GM21723 (cell line): Measurements from ENCODE around the gene NLGN4Y.

Experiments used
- ATAC-seq: cut with Tn5 transposase; IDR thresholded peaks from one replicate; pipeline ENCODE4 v1.9.1; 2021; ENCODE audit warnings: mild to moderate bottlenecking, moderate library complexity; ENCODE audit not compliant: unreplicated experiment

The NLGN4Y gene

GRCh38 chrY:14641853-14642252 lies 117.5 kb downstream of the NLGN4Y start:
- no peak for ATAC-seq

- ATAC-seq, result no peak
Observed at GRCh38 chrY:14644157-14644952, 120.0 kb downstream of the NLGN4Y start.

GRCh38 chrY:14679181-14679580 lies 154.9 kb downstream of the NLGN4Y start:
- ATAC-seq, result no peak

DNA sequence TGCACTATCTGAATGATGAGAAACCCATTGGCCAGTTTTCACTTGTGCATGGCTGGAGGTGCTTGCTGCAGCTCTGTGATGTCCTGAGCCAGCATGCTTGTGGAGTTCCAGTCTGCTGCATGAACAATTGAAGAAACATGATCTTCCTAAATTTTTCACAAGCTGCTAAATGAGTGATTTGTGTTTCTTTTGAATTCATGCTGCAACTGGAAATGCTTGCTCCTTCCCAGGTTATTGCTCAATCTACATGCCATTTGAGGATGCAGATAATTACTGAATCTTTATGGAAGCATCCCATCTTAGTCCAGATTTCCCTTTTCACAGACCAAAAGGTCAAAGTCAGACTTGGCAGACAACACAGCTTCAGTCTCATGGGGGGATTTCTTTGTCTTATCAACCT lies 170.2 kb downstream of the NLGN4Y start:
- ATAC-seq, result no peak

DNA sequence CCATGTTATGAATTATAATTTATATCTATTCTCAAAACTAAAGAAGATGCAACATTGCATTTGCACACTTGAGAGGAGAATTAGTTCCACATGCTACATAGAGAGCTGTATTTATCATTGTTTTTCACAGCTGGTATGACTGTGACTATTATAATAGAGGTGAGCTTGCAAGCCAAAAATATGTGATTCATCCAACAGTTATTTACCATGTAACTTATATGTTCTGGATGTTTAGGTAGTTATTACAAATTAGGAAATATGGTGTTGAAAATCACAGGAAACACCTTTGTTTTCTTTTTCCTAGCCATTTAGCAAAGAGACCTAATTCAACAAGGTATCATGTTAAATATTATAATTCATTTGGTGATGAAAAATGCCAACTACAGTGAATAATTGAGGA lies 183.8 kb downstream of the NLGN4Y start:
- ATAC-seq, result no peak

DNA sequence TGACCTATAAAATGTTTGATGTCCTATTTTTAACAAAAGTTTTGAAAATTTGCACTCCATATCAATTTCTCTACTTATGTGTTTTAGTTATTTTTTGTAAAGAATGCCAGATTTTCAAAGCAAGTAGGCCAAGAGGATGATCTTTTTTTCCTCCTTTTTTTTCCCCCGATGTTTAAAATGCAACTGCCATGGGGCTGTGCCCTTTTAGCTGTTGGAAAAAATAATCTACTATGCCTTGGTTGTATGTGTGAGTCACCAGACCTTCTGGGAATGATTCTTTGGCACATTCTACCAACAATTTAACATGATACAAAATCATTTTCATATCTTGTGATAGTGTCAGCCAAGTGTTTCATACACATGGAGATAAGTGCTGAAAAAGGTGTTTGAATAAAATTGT lies 217.3 kb downstream of the NLGN4Y start:
- no peak for ATAC-seq

GRCh38 chrY:14748329-14748728 lies 224.0 kb downstream of the NLGN4Y start:
- no peak for ATAC-seq

- ATAC-seq, result no peak
Observed at GRCh38 chrY:14755571-14755970, 231.2 kb downstream of the NLGN4Y start.

GRCh38 chrY:14762903-14763302 lies 238.6 kb downstream of the NLGN4Y start:
- no peak for ATAC-seq

- no peak for ATAC-seq
Observed at GRCh38 chrY:14763600-14763999, 239.3 kb downstream of the NLGN4Y start.

DNA sequence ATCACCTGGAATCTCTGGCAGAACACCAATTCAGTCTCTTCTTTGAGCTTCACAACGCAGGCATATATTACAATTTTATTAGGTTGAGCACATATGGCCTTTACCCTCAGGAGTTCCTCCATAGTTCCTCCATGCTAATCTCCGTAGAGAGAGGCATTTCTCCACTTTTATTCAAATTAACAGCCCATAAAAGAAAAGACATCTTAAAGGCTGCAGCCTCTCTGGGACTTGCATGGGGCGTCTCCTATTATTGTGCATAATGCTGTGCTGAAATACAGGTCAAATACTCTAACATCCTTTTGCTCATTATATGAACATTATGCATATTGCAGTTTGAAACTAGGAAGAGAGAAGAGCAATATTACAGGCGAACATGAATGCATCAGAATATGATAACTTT lies 253.9 kb downstream of the NLGN4Y start:
- ATAC-seq, result no peak

DNA sequence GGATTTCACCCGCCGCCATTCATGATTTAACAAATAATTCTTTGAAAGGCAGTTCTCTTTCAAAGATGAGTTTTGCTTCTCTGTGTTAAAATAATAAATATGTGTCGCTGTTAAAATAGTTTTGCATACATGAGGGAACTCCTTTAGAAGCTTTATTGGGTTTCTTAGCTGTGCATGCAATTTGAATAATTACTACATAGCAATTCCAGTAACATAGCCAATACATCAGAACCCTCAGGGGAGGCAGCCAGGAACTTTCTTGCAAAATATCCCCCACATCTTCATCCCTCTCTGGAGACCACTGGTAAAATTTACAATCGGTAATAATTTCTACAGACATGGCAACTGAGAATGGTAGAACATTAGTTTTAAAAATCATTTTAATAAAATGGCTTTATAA lies 268.8 kb downstream of the NLGN4Y start:
- ATAC-seq, result no peak

DNA sequence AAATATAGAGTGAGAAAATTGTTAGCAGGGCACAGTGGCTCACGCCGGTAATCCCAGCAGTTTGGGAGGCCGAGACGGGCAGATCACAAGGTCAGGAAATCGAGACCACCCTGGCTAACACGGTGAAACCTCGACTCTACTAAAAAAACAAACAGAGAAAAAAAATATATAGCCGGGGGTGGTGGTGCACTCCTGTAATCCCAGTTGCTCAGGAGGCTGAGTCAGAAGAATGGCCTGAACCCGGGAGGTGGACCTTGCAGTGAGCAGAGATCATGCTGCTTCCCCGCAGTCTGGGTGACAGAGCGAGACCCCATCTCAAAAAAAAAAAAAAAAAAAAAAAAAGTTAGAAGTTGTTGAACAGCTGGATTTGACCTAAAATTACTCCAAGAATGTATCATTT lies 269.3 kb downstream of the NLGN4Y start:
- ATAC-seq, result no peak

DNA sequence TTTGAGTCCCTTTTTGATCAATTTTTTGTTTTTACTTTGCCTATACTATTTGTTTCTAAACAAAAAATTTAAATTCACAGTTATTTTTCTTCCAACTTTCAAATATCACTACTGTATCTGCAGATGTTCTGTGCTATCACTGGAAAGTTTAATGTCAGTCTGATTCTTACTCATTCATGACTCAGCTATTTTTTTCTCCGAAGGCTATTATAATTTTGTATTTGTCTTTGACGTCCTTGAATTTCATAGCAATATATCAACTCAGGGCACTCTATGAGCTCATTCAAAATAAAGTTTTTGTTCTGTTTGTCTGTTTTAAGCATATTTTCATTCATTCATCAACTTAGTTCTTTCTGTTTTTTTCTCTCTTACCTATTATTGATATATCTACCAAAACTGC lies 273.7 kb downstream of the NLGN4Y start:
- no peak for ATAC-seq

GRCh38 chrY:14801096-14801495 lies 276.8 kb downstream of the NLGN4Y start:
- ATAC-seq, result no peak

DNA sequence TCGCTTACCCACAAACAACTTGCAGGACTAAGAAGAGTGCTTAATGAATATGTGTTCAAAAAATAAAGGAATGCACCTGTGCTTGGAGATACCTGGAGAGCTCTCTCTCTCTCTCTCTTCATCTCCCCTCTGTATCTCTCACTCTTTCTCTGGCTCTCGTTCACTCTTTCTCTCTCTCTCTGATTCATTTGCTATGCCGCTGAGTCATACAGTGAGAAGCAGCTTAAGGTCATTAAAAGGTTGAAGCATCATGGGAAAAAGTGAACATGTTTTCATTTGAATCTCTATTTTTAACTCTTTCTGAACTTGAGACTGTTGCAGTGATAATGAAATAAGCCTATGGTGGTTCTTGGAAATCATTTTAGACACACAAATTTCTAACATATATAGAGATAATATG lies 277.8 kb downstream of the NLGN4Y start:
- no peak for ATAC-seq

DNA sequence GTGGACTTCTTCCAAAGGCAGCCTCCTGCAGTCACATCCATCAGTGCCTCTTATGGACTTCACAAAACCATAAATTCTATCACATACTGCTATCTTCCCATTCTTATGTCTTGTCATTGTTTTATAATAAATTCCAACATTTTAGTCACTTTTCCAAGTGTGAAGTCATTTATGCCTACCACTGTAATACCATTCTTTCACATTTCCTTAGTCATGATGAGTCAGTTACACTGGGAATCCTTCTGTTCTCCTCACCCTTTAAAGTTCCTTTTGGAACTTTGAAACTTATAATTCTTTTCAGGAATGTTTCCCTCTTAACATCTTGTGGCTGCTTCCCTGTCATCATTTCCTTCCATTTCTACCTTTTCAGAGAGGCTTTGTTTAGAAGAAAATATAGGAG lies 279.7 kb downstream of the NLGN4Y start:
- no peak for ATAC-seq

GRCh38 chrY:14818452-14818851 lies 294.1 kb downstream of the NLGN4Y start:
- ATAC-seq, result no peak

- ATAC-seq, result no peak
Observed at GRCh38 chrY:14822201-14822600, 297.9 kb downstream of the NLGN4Y start.

DNA sequence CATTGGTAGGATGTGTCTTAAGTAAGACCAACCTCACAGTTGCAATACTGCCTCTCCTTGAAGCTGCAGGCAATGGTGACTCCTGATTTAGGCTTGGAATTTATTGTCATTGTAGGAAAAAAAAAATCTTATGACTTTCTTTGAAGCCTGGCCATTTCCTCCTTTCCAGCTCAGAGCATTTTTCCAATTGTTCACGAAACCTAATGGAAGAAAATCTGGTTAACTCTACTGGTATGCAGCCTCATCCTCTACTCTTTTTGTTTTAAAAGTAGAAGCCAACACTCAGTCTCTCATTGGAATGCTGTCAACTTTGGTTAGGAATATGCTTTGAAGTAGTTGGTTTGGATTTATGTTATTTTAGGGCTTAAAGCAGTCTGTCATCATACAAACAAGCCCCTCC lies 298.6 kb downstream of the NLGN4Y start:
- no peak for ATAC-seq

- ATAC-seq, result no peak
Observed at GRCh38 chrY:14824583-14824982, 300.3 kb downstream of the NLGN4Y start.

DNA sequence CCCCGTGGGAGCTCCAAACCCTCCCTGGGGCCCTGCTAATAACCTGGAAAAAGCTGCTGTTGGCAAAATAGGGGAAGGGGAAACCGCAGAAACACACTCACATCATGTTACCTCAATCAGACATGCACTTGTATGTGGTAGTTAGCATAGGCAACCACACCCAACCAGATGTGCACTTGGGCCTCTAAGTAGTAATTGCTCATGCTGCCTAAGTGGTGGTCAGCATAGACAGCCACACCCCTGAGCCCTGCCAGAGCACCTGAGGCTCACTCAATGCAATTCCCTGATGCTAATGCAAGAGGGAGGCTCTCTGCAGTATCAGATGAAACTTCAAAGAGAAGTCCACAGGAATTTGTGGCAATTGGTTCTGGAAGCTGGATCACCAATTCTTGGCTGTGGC lies 301.4 kb downstream of the NLGN4Y start:
- no peak for ATAC-seq

DNA sequence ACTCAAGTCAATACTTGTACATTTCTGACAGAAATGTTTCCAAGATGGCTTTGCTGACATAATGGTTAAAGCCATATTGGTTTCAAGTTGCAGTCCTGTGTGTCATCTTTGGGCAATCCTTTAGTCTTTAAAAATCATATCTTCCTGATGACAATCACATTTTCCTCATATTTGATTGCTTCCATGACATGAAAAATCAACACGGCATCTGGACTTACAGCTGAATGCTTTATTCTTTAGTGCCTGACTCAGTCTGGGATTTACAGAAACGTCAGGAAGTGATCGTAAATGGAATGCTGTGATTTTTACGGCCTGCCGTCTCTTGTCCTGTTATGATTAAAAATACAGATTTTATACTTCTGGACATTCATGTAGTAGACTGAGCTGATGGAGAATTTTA lies 304.2 kb downstream of the NLGN4Y start:
- ATAC-seq, result no peak
